Caki2 (cell line): Measurements from ENCODE around the gene NTNG2. TPM values are rescaled to one million over a fixed set of nuclear protein-coding genes. Genes with fewer than 3 reads are reported as not detected.
A peak's percentile ranks its signal among the peaks of the same experiment; 100 is the strongest.
"Not testable (repeated sequence)": the region's sequence is repeated elsewhere in the genome, so short reads cannot be mapped to it uniquely, and the experiment has no call there.

ENCODE experiments used
- DNase-seq: peaks from one replicate; pipeline ENCODE4 v3.0.0-alpha.2; 2015; ENCODE audit warnings: low read depth
- in situ Hi-C: cut with HindIII; loops from 2 replicates; pipeline ENCODE4 v1.10.0; 2016; ENCODE audit warnings: low sequenced_read_pairs, low pct_unique_long_range_greater_than_20kb, mixed read lengths
- total RNA-seq: library from RNA; depleted of rRNA; stranded (reverse); fragments of >200 nt; shearing (Covaris generic); gene quantifications from 2 replicates; pipeline ENCODE4 v1.2.3, GENCODE V29; 2014; ENCODE audit warnings: low replicate concordance; rRNA removed

Gene NTNG2
- total RNA-seq, 1 experiment from 2014 or later, result 5.1 TPM

DNA sequence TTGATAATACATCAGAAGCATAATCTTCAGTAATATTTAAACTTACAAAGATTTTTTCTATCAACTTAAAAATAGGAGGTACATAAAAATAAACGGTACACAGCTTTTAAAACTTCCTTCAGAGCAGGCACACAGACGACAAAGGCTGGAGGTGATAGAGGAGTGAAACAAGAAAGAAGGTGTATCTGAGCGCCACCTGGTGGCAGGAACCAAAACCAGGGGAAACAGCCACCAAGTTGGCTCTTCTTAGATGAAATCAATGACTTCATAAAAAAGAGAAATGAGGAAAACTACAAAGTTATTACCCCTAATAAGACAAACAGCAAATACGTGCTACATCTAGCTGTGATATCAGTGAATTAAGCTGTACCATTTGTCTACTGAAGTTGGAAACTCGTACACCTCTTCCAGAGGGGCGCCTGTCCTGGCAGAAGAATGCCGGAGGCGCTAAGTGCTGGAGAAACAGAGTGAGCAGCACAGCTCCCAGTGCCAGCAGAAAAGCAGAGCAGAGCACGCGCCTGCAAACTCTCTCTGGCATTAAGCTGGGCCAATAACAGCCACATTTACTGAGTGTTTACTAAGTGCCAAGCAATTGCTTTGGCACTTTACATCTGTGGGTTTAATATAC is 107.0 kb downstream of the NTNG2 start:
- in situ Hi-C loops, result no loop called here
- peak; percentile 34 for DNase-seq

DNA sequence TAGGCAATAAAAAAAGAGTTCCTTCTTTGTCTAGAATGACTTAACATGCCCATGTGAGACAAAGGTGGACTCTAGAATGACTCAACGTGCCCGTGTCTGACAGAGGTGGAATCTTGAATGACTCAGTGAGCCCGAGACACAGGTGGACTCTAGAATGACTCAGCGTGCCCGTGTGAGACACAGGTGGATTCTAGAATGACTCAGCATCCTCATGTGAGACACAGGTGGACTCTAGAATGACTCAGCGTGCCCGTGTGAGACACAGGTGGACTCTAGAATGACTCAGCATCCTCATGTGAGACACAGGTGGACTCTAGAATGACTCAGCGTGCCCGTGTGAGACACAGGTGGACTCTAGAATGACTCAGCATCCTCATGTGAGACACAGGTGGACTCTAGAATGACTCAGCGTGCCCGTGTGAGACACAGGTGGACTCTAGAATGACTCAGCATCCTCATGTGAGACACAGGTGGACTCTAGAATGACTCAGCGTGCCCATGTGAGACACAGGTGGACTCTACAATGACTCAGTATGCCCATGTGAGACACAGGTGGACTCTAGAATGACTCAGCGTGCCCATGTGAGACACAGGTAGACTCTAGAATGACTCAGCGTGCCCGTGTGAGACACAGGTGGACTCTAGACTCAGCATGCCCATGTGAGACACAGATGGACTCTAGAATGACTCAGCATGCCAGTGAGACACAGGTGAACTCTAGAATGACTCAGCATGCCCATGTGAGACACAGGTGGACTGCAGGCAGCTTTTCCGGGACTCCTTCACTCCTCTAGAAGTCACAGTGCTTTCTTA is 108.1 kb downstream of the NTNG2 start:
- DNase-seq, result peak; percentile 62
- in situ Hi-C loops, result not testable (repeated sequence)

DNA sequence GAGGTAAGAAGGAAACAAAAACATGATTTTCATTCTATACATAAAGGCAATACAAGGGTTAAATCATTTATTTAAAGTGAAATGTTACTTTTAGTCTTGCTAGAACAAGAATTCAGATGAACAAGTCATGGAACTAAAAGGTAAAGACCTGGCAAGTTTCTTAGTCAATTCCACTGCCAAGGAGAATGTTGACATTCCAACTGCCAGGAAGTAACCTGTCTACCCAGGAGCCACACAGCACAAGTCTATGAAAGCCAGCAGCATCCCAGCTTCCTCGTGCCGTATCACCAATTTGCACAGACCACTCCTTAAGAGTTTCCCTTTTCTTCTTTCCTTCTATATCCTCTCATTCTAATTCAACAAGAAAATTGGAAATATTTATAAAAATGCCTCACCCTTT is 113.0 kb downstream of the NTNG2 start:
- in situ Hi-C loops, result no loop called here
- no peak for DNase-seq

DNA sequence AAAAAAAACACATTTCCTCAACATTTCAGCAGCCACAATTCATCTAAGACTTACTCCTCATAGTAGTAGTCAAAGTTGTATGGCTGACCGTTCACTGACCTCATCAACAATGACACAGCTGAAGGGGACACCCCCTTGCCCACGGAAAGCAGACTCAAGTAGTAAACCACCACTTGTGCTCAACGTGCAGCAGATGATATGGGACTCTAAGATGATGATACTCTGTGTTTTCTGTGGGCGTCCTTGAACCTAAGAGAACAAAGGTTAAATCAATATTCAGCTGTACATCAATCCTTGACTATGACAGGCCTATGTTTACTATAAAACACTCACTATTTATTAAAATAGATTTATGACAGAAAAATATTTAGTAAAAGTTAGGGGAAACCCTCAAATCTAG is 121.3 kb downstream of the NTNG2 start:
- peak; percentile 38 for DNase-seq
- in situ Hi-C loops, result no loop called here

DNA sequence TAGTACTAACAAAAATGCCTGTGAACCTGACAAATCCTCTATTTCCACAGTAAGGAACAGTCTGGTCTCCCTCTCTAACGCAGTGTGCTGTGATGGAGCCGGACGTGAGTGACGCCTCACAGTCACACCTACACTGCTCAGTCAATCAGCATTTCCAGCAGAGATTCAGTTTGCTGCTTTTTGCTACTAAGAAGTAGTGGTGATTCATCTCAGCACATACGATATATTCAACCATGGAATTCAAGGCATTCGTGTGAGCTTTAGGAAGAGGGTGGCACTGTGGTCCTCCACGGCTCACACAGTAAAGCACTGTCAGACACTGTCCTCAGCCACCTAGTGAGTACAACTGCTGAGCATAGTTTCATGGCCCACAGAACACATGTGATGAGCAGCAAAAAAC is 122.0 kb downstream of the NTNG2 start:
- in situ Hi-C loops, result no loop called here
- no peak for DNase-seq

DNA sequence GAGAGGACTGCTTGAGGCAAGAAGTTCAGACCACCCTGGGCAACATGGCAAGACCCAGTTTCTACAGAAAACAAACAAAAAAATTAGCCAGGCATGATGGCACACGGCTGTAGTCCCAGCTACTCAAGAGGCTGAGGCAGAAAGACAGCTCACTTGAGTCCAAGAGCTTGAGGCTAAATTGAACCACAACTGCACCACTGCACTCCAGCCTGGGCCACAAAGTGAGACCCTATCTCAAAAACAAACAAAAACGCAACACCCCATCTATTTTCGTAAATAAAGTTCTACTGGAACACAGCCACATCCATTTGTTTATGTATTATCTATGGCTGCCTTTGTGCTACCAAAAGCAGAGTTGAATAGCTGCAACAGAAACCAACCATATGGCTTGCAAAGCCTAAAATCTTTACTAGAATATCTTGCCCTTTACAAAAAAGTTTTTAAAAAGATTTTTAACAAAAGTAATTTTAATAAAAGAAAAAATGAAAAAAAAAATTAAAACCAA is 125.5 kb downstream of the NTNG2 start:
- in situ Hi-C loops, result no loop called here
- DNase-seq, result no peak

DNA sequence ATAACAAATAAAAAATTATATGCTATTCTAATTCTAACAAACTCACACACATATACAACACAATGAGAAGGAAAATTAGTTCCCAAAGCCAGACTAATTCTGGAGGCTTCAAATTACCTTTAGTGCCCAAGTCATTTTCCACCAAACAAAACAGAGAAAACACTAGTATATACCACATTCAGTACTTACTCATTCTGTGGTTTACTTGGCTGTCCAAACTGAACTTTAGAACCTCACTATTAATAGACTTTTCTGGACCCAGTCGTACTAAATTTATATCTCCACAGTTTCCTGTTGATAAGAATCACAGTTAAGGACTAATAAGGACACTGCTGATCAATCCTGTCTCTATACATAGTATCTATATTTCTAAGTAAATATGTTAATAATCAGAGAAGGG is 126.5 kb downstream of the NTNG2 start:
- in situ Hi-C loops, result no loop called here
- no peak for DNase-seq

DNA sequence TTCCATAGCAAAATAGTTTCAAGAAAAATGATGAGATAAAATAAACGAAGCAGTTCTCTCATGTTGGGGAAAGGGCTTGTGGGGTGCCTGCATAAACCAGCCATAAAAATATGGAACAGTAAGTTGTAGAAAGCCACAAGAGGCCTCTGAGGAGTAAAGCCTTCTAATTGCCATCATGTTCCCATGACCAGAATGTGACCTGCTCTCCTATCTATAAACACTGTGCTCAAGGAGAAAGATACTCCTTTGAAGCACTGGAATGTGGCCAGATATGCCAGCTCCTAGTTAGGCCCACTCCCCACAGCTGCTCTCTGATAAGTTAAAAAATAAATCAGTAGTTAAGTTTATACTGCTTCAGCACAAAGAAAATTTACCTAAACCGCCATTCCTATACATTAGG is 127.1 kb downstream of the NTNG2 start:
- DNase-seq, result no peak
- in situ Hi-C loops, result no loop called here

DNA sequence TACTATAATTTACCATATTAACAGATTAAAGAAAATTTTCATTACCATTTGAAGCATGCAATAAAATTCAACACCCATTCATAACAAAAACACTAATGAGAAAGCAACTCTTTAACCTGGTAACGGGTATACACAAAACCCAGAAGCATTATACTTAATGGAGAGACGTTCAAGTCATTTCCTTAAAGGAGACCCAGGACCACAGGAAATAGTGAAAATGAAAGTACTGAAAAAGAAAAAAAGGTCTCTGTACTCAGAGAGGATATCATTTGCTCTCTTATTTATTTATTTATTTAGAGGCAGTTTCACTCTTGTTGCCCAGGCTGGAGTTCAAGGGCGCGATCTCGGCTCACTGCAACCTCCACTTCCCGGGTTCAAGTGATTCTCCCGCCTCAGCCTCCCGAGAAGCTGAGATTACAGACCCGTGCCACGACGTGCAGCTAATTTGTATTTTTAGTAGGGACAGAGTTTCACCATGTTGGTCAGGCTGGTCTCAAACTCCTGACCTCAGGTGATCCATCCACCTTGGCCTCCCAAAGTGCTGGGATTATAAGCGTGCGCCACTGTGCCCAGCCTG is 131.4 kb downstream of the NTNG2 start:
- in situ Hi-C loops, result no loop called here
- DNase-seq, result no peak

Other genes with a start within 250 kb of the NTNG2 start
- 31.9 and 72.8 TPM in 2 replicates for gene MED27, start 82.2 kb upstream of the NTNG2 start, total RNA-seq
- 8.5 and 10.8 TPM in 2 replicates for gene SETX, start 192.9 kb downstream of the NTNG2 start, total RNA-seq
- 8.5 and 15.1 TPM in 2 replicates for gene TTF1, start 244.8 kb downstream of the NTNG2 start, total RNA-seq
- gene CFAP77, start 248.2 kb downstream of the NTNG2 start, total RNA-seq, result not detected in 2 replicates